Endothelial cell of umbilical vein (primary cell): Measurements from ENCODE around the gene AS3MT. TPM values are rescaled to one million over a fixed set of nuclear protein-coding genes. Genes with fewer than 3 reads are reported as not detected.

Source experiments
- BruUV-seq: library from RNA; stranded (reverse); fragments of 400-500 nt; replicated peaks from 2 replicates; lab custom pipeline; 2021; lab: Mats Ljungman, UMichigan
- CTCF ChIA-PET: fragments of 300-600, 350-600 bp; sonication (Branson Sonifier 250); formaldehyde crosslinking; loops from one replicate; lab custom pipeline; 2021; ENCODE audit warnings: antibody characterized with exemption, inconsistent platforms; lab: Charles Lee
- POLR2A ChIA-PET: fragments of 300-600, 350-600 bp; sonication (Branson Sonifier 250); formaldehyde crosslinking; loops from one replicate; lab custom pipeline; 2021; ENCODE audit warnings: antibody characterized with exemption, inconsistent platforms; lab: Charles Lee
- DNase-seq: peaks from one replicate; pipeline ENCODE4 v3.0.0-alpha.2; 2011; ENCODE audit warnings: low read depth, low spot score
- FAIRE-seq: peaks from 2 replicates; lab custom pipeline; 2011; peaks lifted over from hg19 to GRCh38; lab: Jason Lieb, UNC
- H2AFZ ChIP-seq: 2 replicates; pipeline ENCODE4 v1.6.0; 2012; ENCODE audit warnings: low read depth, low read length, control low read depth, inconsistent platforms
- H3K27ac ChIP-seq: 2 replicates; pipeline ENCODE4 v1.5.1; 2011; ENCODE audit warnings: low read depth, mild to moderate bottlenecking, control low read depth, low read length, moderate library complexity; ENCODE audit not compliant: insufficient read depth
- H3K27me3 ChIP-seq, 2 experiments: 2 replicates each; pipeline versions ENCODE4 v1.6.0 to v1.6.1; 2011; ENCODE audit warnings: low read length in 2 of 2, mixed read lengths in 1 of 2; ENCODE audit not compliant: control insufficient read depth in 2 of 2, insufficient read depth in 2 of 2
- H3K36me3 ChIP-seq, 2 experiments: 2 replicates in 1 of 2; 3 replicates in 1 of 2; pipeline ENCODE4 v1.5.1; 2011; ENCODE audit warnings: low read length in 2 of 2, mild to moderate bottlenecking in 1 of 2, moderate library complexity in 1 of 2; ENCODE audit not compliant: control insufficient read depth in 2 of 2, insufficient read depth in 2 of 2; ENCODE audit errors: extremely low read depth in 1 of 2
- H3K4me1 ChIP-seq: 3 replicates; pipeline ENCODE4 v1.5.1; 2011; ENCODE audit warnings: mild to moderate bottlenecking, low read length; ENCODE audit not compliant: control insufficient read depth, insufficient read depth; ENCODE audit errors: extremely low read depth
- H3K4me2 ChIP-seq: 2 replicates; pipeline ENCODE4 v1.6.1; 2011; ENCODE audit warnings: low read length, control low read depth, mixed read lengths; ENCODE audit not compliant: insufficient read depth
- H3K4me3 ChIP-seq, 3 experiments: fragments of 200-600 bp in 1 of 3; sonication (generic), shearing (Covaris generic) in 1 of 3; replicated peaks in 1 of 3; 2 replicates each; pipeline ENCODE4 v1.5.1; 2011 to 2016; ENCODE audit warnings: control low read depth in 3 of 3, low read length in 3 of 3, mild to moderate bottlenecking in 2 of 3, inconsistent platforms in 1 of 3, low read depth in 1 of 3, moderate library complexity in 1 of 3; ENCODE audit not compliant: insufficient read depth in 1 of 3
- H3K79me2 ChIP-seq: 2 replicates; pipeline ENCODE4 v1.6.0; 2012; ENCODE audit warnings: low read length, inconsistent platforms; ENCODE audit not compliant: control insufficient read depth, insufficient read depth
- H3K9ac ChIP-seq: replicated peaks from 2 replicates; pipeline ENCODE3; 2011; ENCODE audit warnings: low read length, control low read depth; ENCODE audit not compliant: insufficient read depth; ENCODE audit errors: extremely low read depth
- H3K9me1 ChIP-seq: replicated peaks from 3 replicates; pipeline ENCODE4 v1.6.0; 2011; ENCODE audit warnings: mild to moderate bottlenecking, low read length; ENCODE audit not compliant: control insufficient read depth, insufficient read depth; ENCODE audit errors: extremely low read depth
- H3K9me3 ChIP-seq: replicated peaks from 2 replicates; pipeline ENCODE4 v1.5.1; 2012; ENCODE audit warnings: low read length, inconsistent platforms; ENCODE audit not compliant: control insufficient read depth, insufficient read depth
- H4K20me1 ChIP-seq: replicated peaks from 2 replicates; pipeline ENCODE3; 2011; ENCODE audit warnings: mild to moderate bottlenecking, low read length; ENCODE audit not compliant: control insufficient read depth, insufficient read depth; ENCODE audit errors: extremely low read depth
- CTCF ChIP-seq, 2 donors: IDR thresholded peaks; 1 replicate in 1 of 2; 2 replicates in 1 of 2; pipeline ENCODE4 v1.5.1; 2011; ENCODE audit warnings: low read length in 2 of 2, mild to moderate bottlenecking in 2 of 2, moderate library complexity in 2 of 2, control low read depth in 1 of 2, inconsistent platforms in 1 of 2, low read depth in 1 of 2; ENCODE audit not compliant: insufficient read depth in 1 of 2; ENCODE audit errors: extremely low read depth in 1 of 2
- EZH2 ChIP-seq: IDR thresholded peaks from 2 replicates; pipeline ENCODE4 v1.6.1; 2012; ENCODE audit warnings: borderline replicate concordance, low read depth, mild to moderate bottlenecking, moderate library complexity, low read length, inconsistent platforms; ENCODE audit not compliant: severe bottlenecking
- FOS ChIP-seq: IDR thresholded peaks from 2 replicates; pipeline ENCODE4 v1.6.1; 2011; ENCODE audit warnings: mild to moderate bottlenecking, low read length, moderate library complexity, borderline replicate concordance; ENCODE audit not compliant: insufficient read depth
- GATA2 ChIP-seq: IDR thresholded peaks from 2 replicates; pipeline ENCODE4 v1.7.0; 2011; ENCODE audit warnings: low read depth, mild to moderate bottlenecking, moderate library complexity, mixed read lengths, low read length; ENCODE audit not compliant: insufficient read length, insufficient read depth
- JUN ChIP-seq: IDR thresholded peaks from 2 replicates; pipeline ENCODE4 v1.6.1; 2011; ENCODE audit warnings: borderline replicate concordance, low read depth; ENCODE audit not compliant: insufficient read length, insufficient read depth
- MAX ChIP-seq: IDR thresholded peaks from 2 replicates; pipeline ENCODE4 v1.6.1; 2011; ENCODE audit not compliant: insufficient read depth, insufficient read length
- MYC ChIP-seq: IDR thresholded peaks from one replicate; pipeline ENCODE4 v1.6.1; 2011; ENCODE audit warnings: mild to moderate bottlenecking, low read depth, low read length
- POLR2A ChIP-seq: IDR thresholded peaks from 2 replicates; pipeline ENCODE4 v1.6.1; 2012; ENCODE audit warnings: low read depth, mild to moderate bottlenecking, control low read depth, low read length
- POLR2AphosphoS5 ChIP-seq: IDR thresholded peaks from 2 replicates; pipeline ENCODE4 v1.6.1; 2012; ENCODE audit warnings: low read depth, mild to moderate bottlenecking, control low read depth, low read length, moderate library complexity; ENCODE audit not compliant: insufficient read depth
- dilution Hi-C: fragments of 300-500 bp; cut with MboI; formaldehyde crosslinking; loops from one replicate; pipeline ENCODE4 v1.15.0; 2019; ENCODE audit warnings: low sequenced_read_pairs; ENCODE audit not compliant: extremely low pct_ligation_motif_present
- intact Hi-C: fragments of 100-400 bp; cut with micrococcal nuclease; formaldehyde crosslinking; loops from one replicate; pipeline ENCODE4 v1.10.0; 2022
- polyA plus RNA-seq, 4 experiments: library from polyadenylated mRNA; depleted of rRNA in 3 of 4; stranded (reverse) in 3 of 4; unstranded in 1 of 4; fragments of >200 nt; gene quantifications; 2 replicates each; pipeline versions ENCODE4 v1.2.1 to v1.2.3, GENCODE V29; 2011 to 2012; ENCODE audit warnings: missing spikeins in 1 of 4
- total RNA-seq: library from RNA; stranded (reverse); gene quantifications from 2 replicates; pipeline ENCODE4 v1.2.3, GENCODE V29; 2021

Gene AS3MT
- total and polyA plus RNA-seq, 2 donors (not counting 3 experiments of a cell fraction or from before 2014, with no cell fraction given): 1.0 TPM; not detected in 1

- Histone ChIP-seq H3K4me3 (no peak overlapping the region), H3K9me1 (no peaks in the 10 kb centered on the region), H4K20me1 (no peaks in the 10 kb centered on the region), H3K4me2 (no peak overlapping the region), H2AFZ (no peak overlapping the region), H3K27ac (no peak overlapping the region), H3K79me2 (no peaks in the 10 kb centered on the region), H3K9me3 (no peaks in the 10 kb centered on the region), H3K27me3 (no peaks in the 10 kb centered on the region), H3K36me3 (no peaks in the 10 kb centered on the region), H3K4me1 (no peaks in the 10 kb centered on the region), H3K9ac (no peak overlapping the region)
- BruUV-seq: no TSS peak
- intact Hi-C loops: no loop called here
- dilution Hi-C loops: no loop called here
- TF ChIP-seq MYC: no peak
- no peak for TF ChIP-seq POLR2A
- no peak for TF ChIP-seq MAX
- no peak for TF ChIP-seq POLR2AphosphoS5
- TF ChIP-seq CTCF (IDR thresholded peaks at IDR 0.05; ENCODE audit: extremely low read depth in 1 of 2, insufficient read depth in 1 of 2, low read depth in 1 of 2, low read length in 2 of 2): no peak
- no peak for TF ChIP-seq FOS
- TF ChIP-seq JUN: no peak
- TF ChIP-seq GATA2: no peak
- TF ChIP-seq EZH2: no peak
- DNase-seq (no peak), FAIRE-seq (no peak)
- POLR2A ChIA-PET: no interaction called here
- CTCF ChIA-PET: interaction anchor here (1.7 kb wide), 1 partner anchor 314 kb away, joined by 6 read pairs; no protein-coding TSS in a partner anchor
Observed at GRCh38 chr10:102930720-102931119, 61.5 kb downstream of the AS3MT start.
